ENCODE data around the gene CDK11B. TPM values are rescaled to one million over a fixed set of nuclear protein-coding genes. Genes with fewer than 3 reads are reported as not detected.

Gene CDK11B
- total RNA-seq, 4 donors from 2014 or later = 6.8 to 28.5 (median 11.8) TPM

- Histone ChIP-seq H3K27ac (no peak overlapping the region), H3K4me3 (no peak overlapping the region), H3K27me3 (no peaks in the 10 kb centered on the region), H3K9me3 (no peaks in the 10 kb centered on the region), H3K4me1 (peaks cover 0 to 4% of the 10 kb centered on the region in 2 donors), H3K36me3 (no peaks in the 10 kb centered on the region)
- TF ChIP-seq, protein P1, sequence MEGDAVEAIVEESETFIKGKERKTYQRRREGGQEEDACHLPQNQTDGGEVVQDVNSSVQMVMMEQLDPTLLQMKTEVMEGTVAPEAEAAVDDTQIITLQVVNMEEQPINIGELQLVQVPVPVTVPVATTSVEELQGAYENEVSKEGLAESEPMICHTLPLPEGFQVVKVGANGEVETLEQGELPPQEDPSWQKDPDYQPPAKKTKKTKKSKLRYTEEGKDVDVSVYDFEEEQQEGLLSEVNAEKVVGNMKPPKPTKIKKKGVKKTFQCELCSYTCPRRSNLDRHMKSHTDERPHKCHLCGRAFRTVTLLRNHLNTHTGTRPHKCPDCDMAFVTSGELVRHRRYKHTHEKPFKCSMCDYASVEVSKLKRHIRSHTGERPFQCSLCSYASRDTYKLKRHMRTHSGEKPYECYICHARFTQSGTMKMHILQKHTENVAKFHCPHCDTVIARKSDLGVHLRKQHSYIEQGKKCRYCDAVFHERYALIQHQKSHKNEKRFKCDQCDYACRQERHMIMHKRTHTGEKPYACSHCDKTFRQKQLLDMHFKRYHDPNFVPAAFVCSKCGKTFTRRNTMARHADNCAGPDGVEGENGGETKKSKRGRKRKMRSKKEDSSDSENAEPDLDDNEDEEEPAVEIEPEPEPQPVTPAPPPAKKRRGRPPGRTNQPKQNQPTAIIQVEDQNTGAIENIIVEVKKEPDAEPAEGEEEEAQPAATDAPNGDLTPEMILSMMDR (IDR thresholded peaks at IDR 0.05) = no peak
- TF ChIP-seq POLR2A (IDR thresholded peaks at IDR 0.05) = no peak
- intact Hi-C loops (cut with DNase I; ENCODE audit: low total_unique reads) = no loop called here
- no peak for DNase-seq
Measured at GRCh38 chr1:1622010-1622787, 36.6 kb downstream of the CDK11B start.

GRCh38 chr1:1621173-1622009, 37.4 kb downstream of the CDK11B start:
- no peak overlapping the region for H3K4me3 ChIP-seq
- H3K36me3 ChIP-seq = no peaks in the 10 kb centered on the region
- H3K27me3 ChIP-seq = no peaks in the 10 kb centered on the region
- H3K9me3 ChIP-seq = no peaks in the 10 kb centered on the region
- no peak for TF ChIP-seq POLR2A (IDR thresholded peaks at IDR 0.05)
- TF ChIP-seq, protein P1 (IDR thresholded peaks at IDR 0.05) = no peak
- intact Hi-C loops (cut with DNase I; ENCODE audit: low total_unique reads) = no loop called here
- no peak overlapping the region for H3K27ac ChIP-seq
- peaks cover 0 to 12% of the 10 kb centered on the region in 2 donors for H3K4me1 ChIP-seq
- DNase-seq = no peak

GRCh38 chr1:1620433-1621139, 38.2 kb downstream of the CDK11B start:
- no peaks in the 10 kb centered on the region for H3K36me3 ChIP-seq
- H3K4me3 ChIP-seq = no peak overlapping the region
- no peaks in the 10 kb centered on the region for H3K27me3 ChIP-seq
- H3K27ac ChIP-seq = no peak overlapping the region
- no peaks in the 10 kb centered on the region for H3K9me3 ChIP-seq
- TF ChIP-seq POLR2A (IDR thresholded peaks at IDR 0.05) = no peak
- TF ChIP-seq, protein P1 (IDR thresholded peaks at IDR 0.05) = no peak
- no peak for DNase-seq
- H3K4me1 ChIP-seq = peaks cover 0 to 14% of the 10 kb centered on the region in 2 donors
- intact Hi-C loops (cut with DNase I; ENCODE audit: low total_unique reads) = no loop called here

GRCh38 chr1:1619917-1620361, 38.9 kb downstream of the CDK11B start:
- Histone ChIP-seq H3K27me3 (no peaks in the 10 kb centered on the region), H3K9me3 (no peaks in the 10 kb centered on the region), H3K4me3 (no peak overlapping the region), H3K36me3 (no peaks in the 10 kb centered on the region), H3K27ac (no peak overlapping the region), H3K4me1 (peaks cover 0 to 14% of the 10 kb centered on the region in 2 donors)
- intact Hi-C loops (cut with DNase I; ENCODE audit: low total_unique reads) = no loop called here
- TF ChIP-seq, protein P1 (IDR thresholded peaks at IDR 0.05) = no peak
- no peak for TF ChIP-seq POLR2A (IDR thresholded peaks at IDR 0.05)
- no peak for DNase-seq
